ENCODE measurements around the gene LSAMP. TPM values are rescaled to one million over a fixed set of nuclear protein-coding genes. Genes with fewer than 3 reads are reported as not detected.

LSAMP gene
- total RNA-seq, 1 donor from 2014 or later: 3.9 TPM

- H3K9me3 ChIP-seq: no peaks in the 10 kb centered on the region
- peaks cover 5% of the 10 kb centered on the region for H3K4me1 ChIP-seq
- no peak for DNase-seq (ENCODE audit: extremely low spot score in 2 of 2)
- H3K27me3 ChIP-seq: no peaks in the 10 kb centered on the region
- H3K4me3 ChIP-seq: no peak overlapping the region
- intact Hi-C loops (cut with DNase I): no loop called here
- no peaks in the 10 kb centered on the region for H3K36me3 ChIP-seq
- no peak overlapping the region for H3K27ac ChIP-seq
- TF ChIP-seq CTCF (IDR thresholded peaks at IDR 0.05) (no peak), POLR2AphosphoS5 (IDR thresholded peaks at IDR 0.05; ENCODE audit: insufficient read depth in 1 of 2, low read depth in 1 of 2) (no peak), POLR2A (IDR thresholded peaks at IDR 0.05) (no peak)
These were observed 104.5 kb downstream of the LSAMP start for GRCh38 chr3:116340680-116341216.

- DNase-seq (ENCODE audit: extremely low spot score in 2 of 2): no peak
- intact Hi-C loops (cut with DNase I): no loop called here
- Histone ChIP-seq H3K4me1 (peaks cover 5% of the 10 kb centered on the region), H3K9me3 (no peaks in the 10 kb centered on the region), H3K27me3 (no peaks in the 10 kb centered on the region), H3K36me3 (no peaks in the 10 kb centered on the region), H3K4me3 (no peak overlapping the region), H3K27ac (no peak overlapping the region)
- TF ChIP-seq POLR2A (IDR thresholded peaks at IDR 0.05) (no peak), POLR2AphosphoS5 (IDR thresholded peaks at IDR 0.05; ENCODE audit: insufficient read depth in 1 of 2, low read depth in 1 of 2) (no peak), CTCF (IDR thresholded peaks at IDR 0.05) (no peak)
These were observed 105.8 kb downstream of the LSAMP start for GRCh38 chr3:116339441-116340028.

- Histone ChIP-seq H3K9me3 (no peaks in the 10 kb centered on the region), H3K4me3 (no peak overlapping the region), H3K27ac (no peak overlapping the region), H3K36me3 (no peaks in the 10 kb centered on the region), H3K4me1 (peaks cover 5% of the 10 kb centered on the region), H3K27me3 (no peaks in the 10 kb centered on the region)
- TF ChIP-seq POLR2A (IDR thresholded peaks at IDR 0.05) (no peak), POLR2AphosphoS5 (IDR thresholded peaks at IDR 0.05; ENCODE audit: insufficient read depth in 1 of 2, low read depth in 1 of 2) (no peak), CTCF (IDR thresholded peaks at IDR 0.05) (no peak)
- intact Hi-C loops (cut with DNase I): no loop called here
- no peak for DNase-seq (ENCODE audit: extremely low spot score in 2 of 2)
These were observed 106.6 kb downstream of the LSAMP start for GRCh38 chr3:116338713-116339112.

GRCh38 chr3:116337229-116337628 is 108.1 kb downstream of the LSAMP start:
- Histone ChIP-seq H3K4me3 (no peak overlapping the region), H3K9me3 (no peaks in the 10 kb centered on the region), H3K27me3 (no peaks in the 10 kb centered on the region), H3K27ac (no peak overlapping the region), H3K36me3 (no peaks in the 10 kb centered on the region), H3K4me1 (peaks cover 5% of the 10 kb centered on the region)
- intact Hi-C loops (cut with DNase I): no loop called here
- no peak for DNase-seq (ENCODE audit: extremely low spot score in 2 of 2)
- TF ChIP-seq CTCF (IDR thresholded peaks at IDR 0.05) (no peak), POLR2AphosphoS5 (IDR thresholded peaks at IDR 0.05; ENCODE audit: insufficient read depth in 1 of 2, low read depth in 1 of 2) (no peak), POLR2A (IDR thresholded peaks at IDR 0.05) (no peak)

GRCh38 chr3:116331380-116331779 is 113.9 kb downstream of the LSAMP start:
- TF ChIP-seq POLR2A (IDR thresholded peaks at IDR 0.05) (no peak), CTCF (IDR thresholded peaks at IDR 0.05) (no peak), POLR2AphosphoS5 (IDR thresholded peaks at IDR 0.05; ENCODE audit: insufficient read depth in 1 of 2, low read depth in 1 of 2) (no peak)
- Histone ChIP-seq H3K9me3 (no peaks in the 10 kb centered on the region), H3K4me3 (no peak overlapping the region), H3K27me3 (no peaks in the 10 kb centered on the region), H3K27ac (no peak overlapping the region), H3K36me3 (no peaks in the 10 kb centered on the region), H3K4me1 (no peaks in the 10 kb centered on the region)
- no peak for DNase-seq (ENCODE audit: extremely low spot score in 2 of 2)
- intact Hi-C loops (cut with DNase I): no loop called here
